Prostate gland (tissue), 2 donors: ENCODE measurements around the gene DR1.

Experiments
- POLR2A ChIP-seq: fragments of 450-650 bp; IDR thresholded peaks from one replicate; pipeline ENCODE4 v1.6.1; 2016; ENCODE audit warnings: antibody characterized with exemption, mild to moderate bottlenecking
- POLR2AphosphoS5 ChIP-seq: sonication (generic); formaldehyde crosslinking; IDR thresholded peaks from one replicate; pipeline ENCODE4 v1.6.1; 2017; ENCODE audit warnings: antibody characterized with exemption
- TF ChIP-seq, protein P1 (sequence below), 4 experiments: fragments of 200-600 bp in 2 of 4; fragments of 450-650 bp in 2 of 4; sonication (generic) in 2 of 4; IDR thresholded peaks; 1 replicate in 3 of 4; 2 replicates in 1 of 4; pipeline ENCODE4 v1.5.1; 2016 to 2019; ENCODE audit warnings: antibody characterized with exemption in 4 of 4, mild to moderate bottlenecking in 2 of 4, moderate library complexity in 2 of 4

- TF ChIP-seq, protein P1, sequence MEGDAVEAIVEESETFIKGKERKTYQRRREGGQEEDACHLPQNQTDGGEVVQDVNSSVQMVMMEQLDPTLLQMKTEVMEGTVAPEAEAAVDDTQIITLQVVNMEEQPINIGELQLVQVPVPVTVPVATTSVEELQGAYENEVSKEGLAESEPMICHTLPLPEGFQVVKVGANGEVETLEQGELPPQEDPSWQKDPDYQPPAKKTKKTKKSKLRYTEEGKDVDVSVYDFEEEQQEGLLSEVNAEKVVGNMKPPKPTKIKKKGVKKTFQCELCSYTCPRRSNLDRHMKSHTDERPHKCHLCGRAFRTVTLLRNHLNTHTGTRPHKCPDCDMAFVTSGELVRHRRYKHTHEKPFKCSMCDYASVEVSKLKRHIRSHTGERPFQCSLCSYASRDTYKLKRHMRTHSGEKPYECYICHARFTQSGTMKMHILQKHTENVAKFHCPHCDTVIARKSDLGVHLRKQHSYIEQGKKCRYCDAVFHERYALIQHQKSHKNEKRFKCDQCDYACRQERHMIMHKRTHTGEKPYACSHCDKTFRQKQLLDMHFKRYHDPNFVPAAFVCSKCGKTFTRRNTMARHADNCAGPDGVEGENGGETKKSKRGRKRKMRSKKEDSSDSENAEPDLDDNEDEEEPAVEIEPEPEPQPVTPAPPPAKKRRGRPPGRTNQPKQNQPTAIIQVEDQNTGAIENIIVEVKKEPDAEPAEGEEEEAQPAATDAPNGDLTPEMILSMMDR (IDR thresholded peaks at IDR 0.05), result no peak
- TF ChIP-seq POLR2AphosphoS5 (no peak), POLR2A (no peak)
These were observed 28.8 kb downstream of the DR1 start for GRCh38 chr1:93374334-93375106.
